ENCODE data around the gene LTA.
A peak's percentile ranks its signal among the peaks of the same experiment; 100 is the strongest.

The LTA gene

GRCh38 chr6:31575952-31576685 lies 4.0 kb downstream of the LTA start:
- Histone ChIP-seq H3K4me3 (replicated peaks; ENCODE audit: insufficient read depth, low read length) (peak overlapping the region; percentile 79), H3K27ac (replicated peaks) (peak overlapping the region; percentile 66), H3K27me3 (ENCODE audit: insufficient read depth, poor library complexity, severe bottlenecking) (no peaks in the 10 kb centered on the region)
- no peak for TF ChIP-seq REST (IDR thresholded peaks at IDR 0.05; ENCODE audit: insufficient replicate concordance, low read depth)
- TF ChIP-seq POLR2AphosphoS5 (IDR thresholded peaks at IDR 0.05; ENCODE audit: low read depth) = no peak
- no peak for TF ChIP-seq CTCF (IDR thresholded peaks at IDR 0.05; ENCODE audit: insufficient read depth, low read length)
- no peak for TF ChIP-seq SPI1 (IDR thresholded peaks at IDR 0.05; ENCODE audit: borderline replicate concordance, low read depth)
- TF ChIP-seq GABPA (IDR thresholded peaks at IDR 0.05; ENCODE audit: low read depth) = no peak
- DNase-seq (ENCODE audit: low read depth in 1 of 2, low spot score in 1 of 2) = peak; percentile 44 to 72

- H3K4me3 ChIP-seq (replicated peaks; ENCODE audit: insufficient read depth, low read length) = peak overlapping the region; percentile 79
- H3K27me3 ChIP-seq (ENCODE audit: insufficient read depth, poor library complexity, severe bottlenecking) = no peaks in the 10 kb centered on the region
- no peak overlapping the region; the same call in 1 of the 2 replicates for H3K27ac ChIP-seq (replicated peaks)
- peak in 1 of 2 experiments; percentile 81 for DNase-seq (ENCODE audit: low read depth in 1 of 2, low spot score in 1 of 2)
- TF ChIP-seq SPI1 (IDR thresholded peaks at IDR 0.05; ENCODE audit: borderline replicate concordance, low read depth) = no peak
- no peak for TF ChIP-seq GABPA (IDR thresholded peaks at IDR 0.05; ENCODE audit: low read depth)
- TF ChIP-seq POLR2AphosphoS5 (IDR thresholded peaks at IDR 0.05; ENCODE audit: low read depth) = peak; percentile 46; the same call in 1 of the 2 replicates
Measured at GRCh38 chr6:31576897-31577578, 4.9 kb downstream of the LTA start.

GRCh38 chr6:31577579-31577966 lies 5.5 kb downstream of the LTA start:
- peak overlapping the region; percentile 79 for H3K4me3 ChIP-seq (replicated peaks; ENCODE audit: insufficient read depth, low read length)
- TF ChIP-seq GABPA (IDR thresholded peaks at IDR 0.05; ENCODE audit: low read depth) (no peak), REST (IDR thresholded peaks at IDR 0.05; ENCODE audit: insufficient replicate concordance, low read depth) (no peak), POLR2AphosphoS5 (IDR thresholded peaks at IDR 0.05; ENCODE audit: low read depth) (no peak)
- H3K27ac ChIP-seq (replicated peaks) = no peak overlapping the region
- H3K27me3 ChIP-seq (ENCODE audit: insufficient read depth, poor library complexity, severe bottlenecking) = no peaks in the 10 kb centered on the region
- DNase-seq (ENCODE audit: low read depth in 1 of 2, low spot score in 1 of 2) = no peak

GRCh38 chr6:31578184-31579118 lies 6.4 kb downstream of the LTA start:
- Histone ChIP-seq H3K27ac (replicated peaks) (no peak overlapping the region), H3K4me3 (replicated peaks; ENCODE audit: insufficient read depth, low read length) (peak overlapping the region; percentile 79), H3K27me3 (ENCODE audit: insufficient read depth, poor library complexity, severe bottlenecking) (no peaks in the 10 kb centered on the region)
- no peak for DNase-seq (ENCODE audit: low read depth in 1 of 2, low spot score in 1 of 2)
- TF ChIP-seq POLR2AphosphoS5 (IDR thresholded peaks at IDR 0.05; ENCODE audit: low read depth) (peak; percentile 75; the same call in 1 of the 2 replicates), REST (IDR thresholded peaks at IDR 0.05; ENCODE audit: insufficient replicate concordance, low read depth) (no peak)

All from HL-60 (cell line).